Spinal cord (tissue), 10 donors: ENCODE measurements around the gene MUC2. TPM values are rescaled to one million over a fixed set of nuclear protein-coding genes. Genes with fewer than 3 reads are reported as not detected.

Experiments used
- DNase-seq, 6 donors: peaks; one replicate each; pipeline versions ENCODE4 v3.0.0 to v3.0.0-alpha.2; 2013 to 2015; ENCODE audit warnings: low spot score in 6 of 6, low read depth in 4 of 6
- H3K27ac ChIP-seq: one replicate; pipeline ENCODE4 v1.5.1; 2013; ENCODE audit warnings: low read depth, low read length, control low read depth
- H3K27me3 ChIP-seq: one replicate; pipeline ENCODE4 v1.6.1; 2013; ENCODE audit warnings: low read length; ENCODE audit not compliant: control insufficient read depth, insufficient read depth
- H3K36me3 ChIP-seq: one replicate; pipeline ENCODE4 v1.6.1; 2013; ENCODE audit warnings: low read length; ENCODE audit not compliant: control insufficient read depth, insufficient read depth
- H3K4me1 ChIP-seq: one replicate; pipeline ENCODE4 v1.6.1; 2013; ENCODE audit warnings: low read length; ENCODE audit not compliant: control insufficient read depth, insufficient read depth
- H3K4me3 ChIP-seq: one replicate; pipeline ENCODE4 v1.5.1; 2013; ENCODE audit warnings: low read depth, low read length, control low read depth
- H3K9me3 ChIP-seq: one replicate; pipeline ENCODE4 v1.6.1; 2013; ENCODE audit warnings: low read length; ENCODE audit not compliant: control insufficient read depth, insufficient read depth
- WGBS: methylation state at CpG from one replicate; pipeline ENCODE4 v1.1.5; 2013; ENCODE audit warnings: missing lambda C conversion rate; ENCODE audit not compliant: insufficient coverage; 5-methylcytosine and 5-hydroxymethylcytosine counted together
- polyA plus RNA-seq, 2 donors: library from polyadenylated mRNA; unstranded; fragments of 120-200 nt; gene quantifications; one replicate each; pipeline ENCODE4 v1.2.1, GENCODE V29; 2013; ENCODE audit not compliant: insufficient read length in 2 of 2
- total RNA-seq, 2 donors: library from RNA; depleted of rRNA in 1 of 2; stranded (reverse); fragments of 120-200 nt in 1 of 2; fragments of >200 nt in 1 of 2; gene quantifications; one replicate each; pipeline versions ENCODE4 v1.2.3 to v1.2.4, GENCODE V29; 2013 to 2014
- donor health status: healthy.

The MUC2 gene
- total and polyA plus RNA-seq, 4 donors = not detected

DNA sequence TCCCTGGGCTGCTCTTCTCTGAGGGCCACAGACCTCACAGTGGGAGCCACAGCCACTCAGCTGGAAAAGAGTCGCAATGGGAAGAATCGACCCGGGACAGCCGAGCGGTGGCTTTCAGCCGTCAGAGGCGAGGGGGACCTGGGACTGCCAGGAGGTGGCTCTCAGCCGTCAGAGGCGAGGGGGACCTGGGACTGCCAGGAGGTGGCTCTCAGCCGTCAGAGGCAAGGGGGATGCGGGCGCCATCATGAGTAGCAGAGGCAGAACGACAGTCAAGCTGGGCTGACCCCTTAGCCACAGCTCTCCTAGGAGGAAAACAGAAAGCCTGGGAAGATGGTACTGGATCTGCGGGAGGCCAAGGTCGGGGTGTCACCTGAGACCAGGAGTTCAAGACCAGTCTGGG lies 14.9 kb upstream of the MUC2 start:
- no peak for DNase-seq
- H3K4me3 ChIP-seq = no peak overlapping the region
- peaks cover 3% of the 10 kb centered on the region for H3K9me3 ChIP-seq
- no peak overlapping the region for H3K27ac ChIP-seq
- H3K4me1 ChIP-seq = peaks cover under 1% of the 10 kb centered on the region
- H3K27me3 ChIP-seq = no peaks in the 10 kb centered on the region
- WGBS = 53% methylated on average over 14 of the region's 15 CpGs
- no peaks in the 10 kb centered on the region for H3K36me3 ChIP-seq

DNA sequence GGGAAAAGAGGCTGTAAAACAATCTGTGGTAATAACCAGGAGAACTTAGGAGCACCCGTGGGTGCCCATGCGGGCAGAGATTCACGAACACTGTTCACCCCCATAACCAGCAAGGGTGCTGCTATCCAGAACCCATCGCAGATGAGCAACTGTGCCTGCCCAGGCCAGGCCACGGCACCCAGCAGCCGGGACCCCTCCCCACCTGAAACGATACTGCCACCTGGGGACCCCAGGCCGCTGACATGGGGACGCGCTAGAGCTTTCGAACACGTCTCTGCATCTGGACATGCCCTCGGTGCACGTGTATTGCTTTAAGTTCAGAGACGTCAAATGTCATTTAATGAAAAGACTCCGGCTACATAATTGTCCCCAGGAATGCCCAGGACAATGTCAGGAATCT lies 14.3 kb upstream of the MUC2 start:
- Histone ChIP-seq H3K27me3 (no peaks in the 10 kb centered on the region), H3K9me3 (peaks cover 3% of the 10 kb centered on the region), H3K4me3 (no peak overlapping the region), H3K4me1 (no peaks in the 10 kb centered on the region), H3K27ac (no peak overlapping the region), H3K36me3 (no peaks in the 10 kb centered on the region)
- WGBS = 81% methylated on average over 16 of the region's 16 CpGs
- no peak for DNase-seq

DNA sequence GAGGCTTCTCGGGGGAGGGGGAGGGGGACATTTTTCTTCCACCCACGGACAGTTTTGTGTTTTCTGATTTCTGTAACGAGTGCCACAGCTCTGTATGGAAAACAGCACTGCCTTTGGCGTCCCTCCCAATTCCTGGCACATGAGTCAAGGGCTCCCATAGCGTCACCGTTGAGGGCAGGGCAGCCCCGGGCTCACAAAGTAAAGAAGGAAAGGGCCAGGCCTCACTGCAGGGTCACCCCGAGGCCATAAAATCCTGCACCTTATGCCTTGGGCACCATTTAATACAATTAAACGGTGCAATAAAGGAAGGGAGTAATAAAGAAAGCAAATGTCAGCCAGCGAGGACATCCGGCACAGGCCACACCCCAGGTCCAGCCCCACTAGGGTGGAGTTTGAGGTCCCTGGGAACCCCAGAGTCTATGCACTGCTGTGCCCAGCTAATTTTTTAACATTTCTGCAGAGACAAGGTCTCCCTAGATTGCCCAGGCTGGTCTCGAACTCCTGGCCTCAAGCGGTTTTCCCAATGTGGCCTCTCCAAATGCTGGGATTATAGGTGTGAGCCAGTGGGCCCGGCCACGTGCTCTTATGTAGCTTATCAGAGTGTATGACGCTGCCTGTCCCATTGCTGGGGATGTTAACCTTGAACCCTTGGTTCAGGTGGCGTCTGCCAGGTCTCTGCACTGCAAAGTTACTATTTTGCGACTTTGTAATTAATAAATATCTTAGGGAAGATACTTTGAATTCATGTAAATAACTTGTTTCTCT lies 13.6 kb upstream of the MUC2 start:
- Histone ChIP-seq H3K4me3 (no peak overlapping the region), H3K9me3 (peaks cover 3% of the 10 kb centered on the region), H3K4me1 (no peaks in the 10 kb centered on the region), H3K36me3 (no peaks in the 10 kb centered on the region), H3K27me3 (no peaks in the 10 kb centered on the region), H3K27ac (no peak overlapping the region)
- WGBS = 77% methylated on average over 10 of the region's 18 CpGs
- no peak for DNase-seq

DNA sequence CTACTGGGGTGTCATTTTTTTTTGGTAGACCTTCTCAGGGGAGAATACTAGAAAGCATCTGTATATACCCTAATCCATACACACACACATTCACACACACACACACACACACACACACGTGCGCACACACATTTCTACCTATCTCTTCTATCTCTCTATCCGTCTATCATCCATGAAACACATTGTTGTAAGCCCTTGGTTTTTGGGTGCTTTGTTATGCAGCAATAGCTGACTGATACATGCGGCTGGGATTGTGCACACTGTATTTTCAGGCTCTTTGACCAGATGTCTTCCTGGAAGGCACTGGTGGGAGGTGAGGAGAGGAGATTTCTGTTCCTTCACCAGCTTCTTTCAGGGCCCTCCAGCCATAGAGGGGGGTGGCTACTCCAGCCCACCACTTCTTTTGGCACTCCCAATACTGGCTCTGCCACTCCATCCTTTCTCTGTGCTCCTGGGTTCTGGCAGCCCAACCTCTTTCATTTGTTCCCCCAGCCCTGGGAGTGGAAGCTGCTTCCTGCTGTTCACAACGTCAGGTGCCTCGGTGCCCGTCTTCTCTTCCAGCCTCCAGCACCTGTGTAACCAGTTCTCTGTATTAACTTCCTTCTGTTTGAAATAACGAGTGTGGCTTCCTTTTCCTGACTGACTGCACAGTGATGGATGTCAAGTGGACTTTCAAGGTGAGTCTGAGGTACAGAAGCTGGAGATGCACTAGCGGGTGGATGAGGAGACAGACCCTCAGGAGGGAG lies 12.4 kb upstream of the MUC2 start:
- Histone ChIP-seq H3K36me3 (no peaks in the 10 kb centered on the region), H3K4me3 (no peak overlapping the region), H3K27ac (no peak overlapping the region), H3K9me3 (peaks cover 3% of the 10 kb centered on the region), H3K27me3 (no peaks in the 10 kb centered on the region), H3K4me1 (no peaks in the 10 kb centered on the region)
- 83% methylated on average over 2 of the region's 9 CpGs for WGBS
- DNase-seq = no peak

DNA sequence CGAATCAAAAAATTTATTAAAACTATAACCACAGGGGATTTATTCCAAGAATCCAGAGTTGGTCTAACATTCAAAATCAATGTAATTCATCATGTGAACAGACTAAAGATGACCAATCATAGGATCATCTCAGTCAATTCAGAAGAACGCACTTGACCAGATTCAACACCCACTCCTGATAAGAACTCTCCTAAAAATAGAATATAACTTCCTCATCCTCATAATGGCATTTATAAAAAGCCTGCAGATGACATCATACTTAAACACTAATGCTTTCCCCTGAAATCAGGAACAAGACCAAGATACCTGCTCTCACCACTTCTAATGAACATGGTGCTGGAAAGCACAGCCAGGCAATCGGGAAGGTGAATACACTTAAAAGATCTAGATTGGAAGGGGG lies 10.5 kb upstream of the MUC2 start:
- Histone ChIP-seq H3K9me3 (peaks cover 3% of the 10 kb centered on the region), H3K4me1 (no peaks in the 10 kb centered on the region), H3K27me3 (no peaks in the 10 kb centered on the region), H3K4me3 (no peak overlapping the region), H3K36me3 (no peaks in the 10 kb centered on the region), H3K27ac (no peak overlapping the region)
- 100% methylated on average over 2 of the region's 3 CpGs for WGBS
- no peak for DNase-seq

DNA sequence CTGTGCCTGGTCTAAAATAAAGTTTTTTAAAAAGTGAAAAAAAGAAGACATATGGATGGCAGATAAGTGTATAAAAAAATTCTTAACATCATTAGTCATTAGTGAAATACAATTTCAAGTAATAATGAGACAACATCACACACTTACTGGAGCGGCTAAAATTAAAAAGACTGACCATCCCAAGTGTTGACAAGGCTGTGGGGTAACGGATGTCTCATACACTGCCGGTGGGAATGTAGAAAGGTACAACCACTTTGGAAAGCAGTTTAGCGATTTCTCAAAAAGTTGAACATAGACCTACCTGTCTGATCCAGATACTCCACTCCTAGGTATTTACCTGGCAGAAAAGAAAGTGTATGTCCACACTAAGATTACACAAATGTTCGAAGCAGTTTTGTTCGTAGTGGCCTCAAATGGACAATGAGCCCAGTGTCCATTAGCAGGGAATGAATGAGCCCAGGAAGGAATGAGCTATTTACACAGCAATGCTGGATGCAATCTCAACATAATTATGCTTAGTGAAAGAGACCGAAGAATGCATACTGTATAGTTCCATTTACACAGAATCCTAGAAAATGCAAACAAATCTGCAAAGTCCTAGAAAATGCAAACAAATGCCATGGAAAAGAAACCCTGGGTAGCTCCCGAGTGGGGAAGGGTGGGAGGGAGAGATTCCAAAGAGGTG lies 6.7 kb upstream of the MUC2 start:
- no peaks in the 10 kb centered on the region for H3K27me3 ChIP-seq
- H3K4me1 ChIP-seq = peaks cover 3% of the 10 kb centered on the region
- H3K4me3 ChIP-seq = no peak overlapping the region
- H3K27ac ChIP-seq = no peak overlapping the region
- WGBS = 60% methylated on average over 2 of the region's 8 CpGs
- DNase-seq = no peak
- H3K36me3 ChIP-seq = no peaks in the 10 kb centered on the region
- no peaks in the 10 kb centered on the region for H3K9me3 ChIP-seq

DNA sequence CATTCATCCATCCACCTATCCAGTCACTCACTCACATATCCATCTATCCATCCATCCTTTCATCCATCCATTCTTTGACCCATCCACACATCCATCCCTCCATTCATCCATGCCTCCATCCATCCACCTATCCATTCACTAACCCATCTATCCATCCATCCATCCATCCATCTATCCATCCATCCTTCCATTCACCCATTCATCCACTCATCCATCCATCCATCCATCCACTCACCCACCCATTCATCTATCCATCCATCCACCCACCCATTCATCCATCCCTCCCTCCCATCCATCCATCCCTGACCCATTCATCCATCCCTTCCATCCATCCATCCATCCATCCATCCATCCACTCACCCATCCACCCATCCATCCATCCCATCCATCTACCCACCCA lies 4.9 kb upstream of the MUC2 start:
- H3K27me3 ChIP-seq = no peaks in the 10 kb centered on the region

DNA sequence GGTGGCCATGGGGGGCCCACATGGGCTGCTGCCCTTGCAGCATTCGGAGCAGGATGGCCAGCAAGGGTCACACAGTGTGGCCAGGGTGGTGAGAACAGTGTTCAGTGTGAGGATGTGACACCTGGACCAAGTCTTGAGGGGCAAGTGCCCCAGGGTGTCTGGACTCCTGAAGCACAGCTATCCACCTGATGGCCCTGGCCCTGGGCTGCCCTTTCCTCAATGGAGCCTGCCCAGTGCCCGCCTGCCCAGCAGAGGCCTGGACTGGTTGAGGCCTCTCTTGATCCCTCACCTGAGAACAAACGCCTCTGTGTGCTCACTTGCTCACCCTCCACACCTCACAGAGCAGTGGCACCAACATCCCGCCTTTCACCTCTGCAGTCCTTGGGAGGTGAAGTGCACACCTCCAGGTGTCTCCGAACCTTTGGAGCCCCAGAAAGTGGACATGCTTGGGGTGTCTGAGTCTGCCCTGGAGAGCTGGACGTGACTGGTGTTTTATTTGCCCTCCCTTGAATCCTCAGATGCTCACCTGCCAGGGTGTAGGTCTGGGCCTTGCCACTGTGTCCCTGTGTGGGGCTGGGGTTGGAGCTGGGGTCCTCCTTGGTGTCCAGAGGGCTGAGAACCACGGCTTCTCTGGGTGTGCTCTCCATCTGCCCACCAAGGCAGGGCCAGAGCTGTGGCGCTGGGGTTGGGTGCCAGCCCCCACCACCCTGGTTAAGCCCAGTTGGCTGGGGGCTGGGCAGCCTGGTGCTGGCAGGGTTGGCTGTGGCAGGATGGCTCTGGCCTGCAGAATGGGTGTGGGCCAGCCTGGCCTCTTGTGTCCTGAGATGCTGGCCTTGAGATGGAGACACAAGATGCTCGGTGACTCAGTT lies 3.8 kb upstream of the MUC2 start:
- H3K4me1 ChIP-seq = peaks cover 12% of the 10 kb centered on the region
- DNase-seq = no peak
- H3K27ac ChIP-seq = no peak overlapping the region
- 91% methylated on average over 7 of the region's 9 CpGs for WGBS
- no peaks in the 10 kb centered on the region for H3K27me3 ChIP-seq
- H3K36me3 ChIP-seq = no peaks in the 10 kb centered on the region
- no peaks in the 10 kb centered on the region for H3K9me3 ChIP-seq
- no peak overlapping the region for H3K4me3 ChIP-seq

More for the DNA sequence above, 4.9 kb upstream of the MUC2 start:
- no peak for DNase-seq
- peaks cover 12% of the 10 kb centered on the region for H3K4me1 ChIP-seq
- no peak overlapping the region for H3K4me3 ChIP-seq
- no peaks in the 10 kb centered on the region for H3K36me3 ChIP-seq
- H3K9me3 ChIP-seq = no peaks in the 10 kb centered on the region
- no peak overlapping the region for H3K27ac ChIP-seq

DNA sequence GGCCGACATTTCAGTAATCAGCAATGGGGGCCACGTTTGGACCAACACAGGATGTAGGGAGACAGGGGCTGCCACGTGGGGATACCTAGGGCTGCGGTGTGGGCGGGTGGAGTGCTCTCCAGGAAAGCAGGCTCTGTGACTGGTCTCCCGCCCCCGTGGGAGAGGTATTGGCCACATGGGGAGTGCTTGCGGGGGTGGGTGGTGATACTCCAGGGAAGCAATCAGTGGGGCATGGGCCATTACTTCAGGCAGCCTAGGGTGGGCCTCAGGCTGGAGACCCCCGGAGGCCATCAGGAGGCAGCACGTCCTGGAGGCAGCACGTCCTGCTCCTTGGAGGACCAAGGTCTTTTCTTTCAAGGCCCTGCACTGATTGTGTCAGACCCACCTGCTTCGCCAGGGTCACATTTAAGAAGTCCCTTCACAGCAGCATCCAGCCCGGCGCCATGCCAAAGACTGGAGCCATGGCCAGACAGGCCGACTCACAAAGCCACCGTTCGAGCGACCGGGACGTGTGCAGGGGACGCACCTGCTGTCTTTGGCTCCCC lies 3.0 kb upstream of the MUC2 start:
- H3K27me3 ChIP-seq = no peaks in the 10 kb centered on the region
- peaks cover 12% of the 10 kb centered on the region for H3K4me1 ChIP-seq
- no peaks in the 10 kb centered on the region for H3K9me3 ChIP-seq
- no peak overlapping the region for H3K4me3 ChIP-seq
- no peak for DNase-seq
- WGBS = 80% methylated on average over 21 of the region's 21 CpGs
- H3K27ac ChIP-seq = no peak overlapping the region
- no peaks in the 10 kb centered on the region for H3K36me3 ChIP-seq
